Thymus (tissue), 11 donors: ENCODE measurements around the gene PLA2G4F. TPM values are rescaled to one million over a fixed set of nuclear protein-coding genes. Genes with fewer than 3 reads are reported as not detected.
A peak's percentile ranks its signal among the peaks of the same experiment; 100 is the strongest.
"Not testable (repeated sequence)": the region's sequence is repeated elsewhere in the genome, so short reads cannot be mapped to it uniquely, and the experiment has no call there.

Experiments used
- DNase-seq, 9 donors: peaks; one replicate each; pipeline ENCODE4 v3.0.0-alpha.2; 2013; ENCODE audit warnings: low spot score in 9 of 9, low read depth in 6 of 9, missing footprints in 1 of 9
- H3K27ac ChIP-seq, 2 donors: one replicate each; pipeline ENCODE4 v1.5.1; 2013; ENCODE audit warnings: control low read depth in 1 of 2, low read depth in 1 of 2, low read length in 1 of 2, mild to moderate bottlenecking in 1 of 2, moderate library complexity in 1 of 2
- H3K27me3 ChIP-seq, 2 donors: one replicate each; pipeline ENCODE4 v1.5.1; 2013; ENCODE audit warnings: low read length in 1 of 2; ENCODE audit not compliant: control insufficient read depth in 2 of 2, insufficient read depth in 1 of 2
- H3K36me3 ChIP-seq, 2 donors: one replicate each; pipeline ENCODE4 v1.5.1; 2013; ENCODE audit warnings: low read length in 1 of 2, mild to moderate bottlenecking in 1 of 2, moderate library complexity in 1 of 2; ENCODE audit not compliant: control insufficient read depth in 2 of 2, insufficient read depth in 2 of 2
- H3K4me1 ChIP-seq, 2 donors: one replicate each; pipeline ENCODE4 v1.5.1; 2013; ENCODE audit warnings: low read length in 2 of 2; ENCODE audit not compliant: control insufficient read depth in 2 of 2, insufficient read depth in 2 of 2
- H3K4me3 ChIP-seq, 2 donors: one replicate each; pipeline ENCODE4 v1.5.1; 2013; ENCODE audit warnings: low read length in 2 of 2, control low read depth in 1 of 2, mild to moderate bottlenecking in 1 of 2
- H3K9me3 ChIP-seq, 2 donors: one replicate each; pipeline ENCODE4 v1.5.1; 2013; ENCODE audit warnings: low read length in 1 of 2, mild to moderate bottlenecking in 1 of 2; ENCODE audit not compliant: control insufficient read depth in 2 of 2, insufficient read depth in 1 of 2
- WGBS: extraction: QIAGEN DNeasy Blood & Tissue Kit; methylation state at CpG from one replicate; pipeline ENCODE4 v1.1.7; 2013; 5-methylcytosine and 5-hydroxymethylcytosine counted together
- polyA plus RNA-seq: library from polyadenylated mRNA; stranded (reverse); fragments of 200-250 nt; gene quantifications from one replicate; pipeline ENCODE4 v1.2.3, GENCODE V29; 2013
- total RNA-seq: library from RNA; stranded (reverse); fragments of 120-200 nt; gene quantifications from one replicate; pipeline ENCODE4 v1.2.4, GENCODE V29; 2013
- donor health status: healthy.

Gene PLA2G4F
- total and polyA plus RNA-seq, 2 donors, result 2.1 to 7.3 TPM

GRCh38 chr15:42102646-42103235, 53.7 kb downstream of the PLA2G4F start:
- H3K36me3 ChIP-seq, result no peaks in the 10 kb centered on the region
- no peak overlapping the region for H3K4me3 ChIP-seq
- 79% methylated on average over 6 of the region's 6 CpGs for WGBS
- no peak overlapping the region for H3K27ac ChIP-seq
- no peak for DNase-seq
- peaks cover 2 to 33% of the 10 kb centered on the region in 2 donors for H3K4me1 ChIP-seq
- no peaks in the 10 kb centered on the region for H3K9me3 ChIP-seq
- H3K27me3 ChIP-seq, result no peaks in the 10 kb centered on the region

GRCh38 chr15:42101861-42102260, 54.6 kb downstream of the PLA2G4F start:
- 86% methylated on average over 1 of the region's 1 CpG for WGBS
- Histone ChIP-seq H3K36me3 (no peaks in the 10 kb centered on the region), H3K27ac (no peak overlapping the region), H3K9me3 (peaks cover 0 to 2% of the 10 kb centered on the region in 2 donors), H3K4me1 (peaks cover 0 to 25% of the 10 kb centered on the region in 2 donors), H3K27me3 (no peaks in the 10 kb centered on the region), H3K4me3 (no peak overlapping the region)
- DNase-seq, result no peak

GRCh38 chr15:42100021-42100800, 56.2 kb downstream of the PLA2G4F start:
- H3K27ac ChIP-seq, result no peak overlapping the region
- 80% methylated on average over 8 of the region's 8 CpGs for WGBS
- peaks cover 0 to 13% of the 10 kb centered on the region in 2 donors for H3K4me1 ChIP-seq
- H3K36me3 ChIP-seq, result no peaks in the 10 kb centered on the region
- H3K27me3 ChIP-seq, result no peaks in the 10 kb centered on the region
- no peak overlapping the region for H3K4me3 ChIP-seq
- peaks cover 0 to 2% of the 10 kb centered on the region in 2 donors for H3K9me3 ChIP-seq
- DNase-seq, result no peak

GRCh38 chr15:42097018-42097417, 59.4 kb downstream of the PLA2G4F start:
- 96% methylated on average over 5 of the region's 5 CpGs for WGBS
- Histone ChIP-seq H3K27ac (no peak overlapping the region), H3K9me3 (peaks cover 0 to 2% of the 10 kb centered on the region in 2 donors), H3K36me3 (no peaks in the 10 kb centered on the region), H3K27me3 (no peaks in the 10 kb centered on the region), H3K4me3 (no peak overlapping the region), H3K4me1 (peaks cover 0 to 9% of the 10 kb centered on the region in 2 donors)
- no peak for DNase-seq

- Histone ChIP-seq H3K9me3 (peaks cover 0 to 2% of the 10 kb centered on the region in 2 donors), H3K4me3 (no peak within 1 kb of the TSS), H3K27ac (no peak within 1 kb of the TSS), H3K36me3 (no peaks in the 10 kb centered on the region), H3K4me1 (peaks cover 0 to 9% of the 10 kb centered on the region in 2 donors), H3K27me3 (no peaks in the 10 kb centered on the region)
- DNase-seq, result peak in 1 of 9 donors; percentile 16
- 87% methylated on average over 6 of the region's 6 CpGs for WGBS
Measured at GRCh38 chr15:42094512-42094963, 61.9 kb downstream of the PLA2G4F start, which contains the start of gene PLA2G4D. PLA2G4D (minus strand) TSS chr15:42094562; CDS start chr15:42094459, 103 bp downstream.

GRCh38 chr15:42093966-42094365, 62.5 kb downstream of the PLA2G4F start:
- no peak overlapping the region for H3K27ac ChIP-seq
- no peak for DNase-seq
- H3K4me3 ChIP-seq, result no peak overlapping the region
- H3K4me1 ChIP-seq, result peaks cover 0 to 12% of the 10 kb centered on the region in 2 donors
- H3K36me3 ChIP-seq, result no peaks in the 10 kb centered on the region
- 96% methylated on average over 7 of the region's 7 CpGs for WGBS
- peaks cover 0 to 2% of the 10 kb centered on the region in 2 donors for H3K9me3 ChIP-seq
- no peaks in the 10 kb centered on the region for H3K27me3 ChIP-seq

GRCh38 chr15:42092398-42093318, 63.8 kb downstream of the PLA2G4F start:
- Histone ChIP-seq H3K4me3 (no peak overlapping the region), H3K4me1 (peaks cover 0 to 19% of the 10 kb centered on the region in 2 donors), H3K27me3 (no peaks in the 10 kb centered on the region), H3K9me3 (peaks cover 0 to 2% of the 10 kb centered on the region in 2 donors), H3K36me3 (no peaks in the 10 kb centered on the region), H3K27ac (no peak overlapping the region)
- no peak for DNase-seq
- 95% methylated on average over 21 of the region's 21 CpGs for WGBS

GRCh38 chr15:42091753-42092397, 64.6 kb downstream of the PLA2G4F start:
- H3K4me1 ChIP-seq, result peaks cover 0 to 19% of the 10 kb centered on the region in 2 donors
- not testable (repeated sequence) for H3K27me3 ChIP-seq, H3K27ac ChIP-seq, H3K9me3 ChIP-seq, DNase-seq, H3K36me3 ChIP-seq, H3K4me3 ChIP-seq
- 92% methylated on average over 13 of the region's 14 CpGs for WGBS
